Erythroblast (primary cell): Measurements from ENCODE around the gene ACTR8.

Experiments used
- GATA1 ChIP-seq: IDR thresholded peaks from 2 replicates; pipeline ENCODE4 v1.6.1; 2011; ENCODE audit warnings: low read depth, mild to moderate bottlenecking, control low read depth, low read length, moderate library complexity
- POLR2A ChIP-seq: IDR thresholded peaks from 2 replicates; pipeline ENCODE4 v1.6.1; 2011; ENCODE audit warnings: mild to moderate bottlenecking, low read length

GRCh38 chr3:53837331-53837730 lies 44.6 kb downstream of the ACTR8 start:
- TF ChIP-seq POLR2A, result no peak
- no peak for TF ChIP-seq GATA1
